Measurements from ENCODE around the gene MYBBP1A. TPM values are rescaled to one million over a fixed set of nuclear protein-coding genes. Genes with fewer than 3 reads are reported as not detected.
A peak's percentile ranks its signal among the peaks of the same experiment; 100 is the strongest.

Gene MYBBP1A
- total RNA-seq, 1 experiment from 2014 or later = 163 TPM

GRCh38 chr17:4497101-4497824, 57.9 kb downstream of the MYBBP1A start (continued):
- no peak for TF ChIP-seq CDX4 (CRISPR knock-in tag; IDR thresholded peaks at IDR 0.05; ENCODE audit: borderline replicate concordance)
- TF ChIP-seq ZNF121 (CRISPR knock-in tag; IDR thresholded peaks at IDR 0.05) = no peak
- no peak for TF ChIP-seq USF2 (CRISPR knock-in tag; IDR thresholded peaks at IDR 0.05)
- no peak for TF ChIP-seq IRF2 (CRISPR knock-in tag; IDR thresholded peaks at IDR 0.05; ENCODE audit: borderline replicate concordance, low read depth)
- TF ChIP-seq ELF4 (CRISPR knock-in tag; IDR thresholded peaks at IDR 0.05; ENCODE audit: low read depth) = no peak
- TF ChIP-seq ZNF219 (CRISPR knock-in tag; IDR thresholded peaks at IDR 0.05; ENCODE audit: borderline replicate concordance) = no peak

GRCh38 chr17:4492721-4493561, 62.2 kb downstream of the MYBBP1A start:
- CTCF ChIA-PET = no interaction called here
- Mint-ChIP-seq H3K4me3 (no peak overlapping the region), H3K27me3 (ENCODE audit: low read depth) (peaks cover 30% of the 10 kb centered on the region), H3K4me1 (peaks cover 12% of the 10 kb centered on the region), H3K9me3 (no peaks in the 10 kb centered on the region), H3K36me3 (no peaks in the 10 kb centered on the region), H3K27ac (no peak overlapping the region)
- POLR2A ChIA-PET = interaction anchor here (0.6 kb wide), 1 partner anchor 35 kb away, joined by 3 read pairs; no protein-coding TSS in a partner anchor
- ATAC-seq (peak; percentile 97), DNase-seq (ENCODE audit: low spot score) (peak; percentile 91)
- TF ChIP-seq ERG (CRISPR knock-in tag; IDR thresholded peaks at IDR 0.05) = no peak
- no peak for TF ChIP-seq ZNF121 (CRISPR knock-in tag; IDR thresholded peaks at IDR 0.05)
- TF ChIP-seq USF2 (CRISPR knock-in tag; IDR thresholded peaks at IDR 0.05) = 0 out of 2 replicates have a peak, but pooled peaks have one; percentile 22
- TF ChIP-seq SMAD3 (CRISPR knock-in tag; IDR thresholded peaks at IDR 0.05; ENCODE audit: borderline replicate concordance) = peak; percentile 95
- TF ChIP-seq FOXK1 (CRISPR knock-in tag; IDR thresholded peaks at IDR 0.05) = peak; percentile 89
- TF ChIP-seq ESRRA (CRISPR knock-in tag; IDR thresholded peaks at IDR 0.05; ENCODE audit: borderline replicate concordance) = peak; percentile 52; the same call in 1 of the 2 replicates
- TF ChIP-seq TEAD1 (CRISPR knock-in tag; IDR thresholded peaks at IDR 0.05) = peak; percentile 94
- no peak for TF ChIP-seq RELA (CRISPR knock-in tag; IDR thresholded peaks at IDR 0.05; ENCODE audit: borderline replicate concordance)
- no peak for TF ChIP-seq TCF7 (CRISPR knock-in tag; IDR thresholded peaks at IDR 0.05; ENCODE audit: low read depth)
- peak; percentile 75 for TF ChIP-seq SMAD4 (CRISPR knock-in tag; IDR thresholded peaks at IDR 0.05)
- TF ChIP-seq ATF3 (CRISPR knock-in tag; conservative IDR thresholded peaks at IDR 0.05) = no peak
- TF ChIP-seq KAT7 (CRISPR knock-in tag; IDR thresholded peaks at IDR 0.05; ENCODE audit: borderline replicate concordance) = no peak
- TF ChIP-seq FOXJ3 (CRISPR knock-in tag; IDR thresholded peaks at IDR 0.05; ENCODE audit: borderline replicate concordance) = no peak
- TF ChIP-seq TP53 (CRISPR knock-in tag; IDR thresholded peaks at IDR 0.05) = peak; percentile 89; the same call in 1 of the 2 replicates
- TF ChIP-seq CREB1 (CRISPR knock-in tag; IDR thresholded peaks at IDR 0.05) = 0 out of 2 replicates have a peak, but pooled peaks have one; percentile 72
- TF ChIP-seq PRRX2 (CRISPR knock-in tag; IDR thresholded peaks at IDR 0.05) = no peak
- TF ChIP-seq HMGXB4 (CRISPR knock-in tag; IDR thresholded peaks at IDR 0.05) = no peak
- TF ChIP-seq ZSCAN18 (CRISPR knock-in tag; IDR thresholded peaks at IDR 0.05) = no peak
- no peak for TF ChIP-seq ZMAT4 (CRISPR knock-in tag; IDR thresholded peaks at IDR 0.05)
